Chondrocyte (in vitro differentiated cells): Measurements from ENCODE around the gene DCXR. TPM values are rescaled to one million over a fixed set of nuclear protein-coding genes. Genes with fewer than 3 reads are reported as not detected.

Source experiments
- DNase-seq: peaks from one replicate; pipeline ENCODE4 v3.0.0; 2021; ENCODE audit warnings: mixed read lengths, low spot score
- H3K27ac Mint-ChIP-seq: one replicate; pipeline ENCODE4 v1.8.0; 2021; ENCODE audit warnings: mild to moderate bottlenecking, moderate library complexity, mixed read lengths; ENCODE audit not compliant: unreplicated experiment
- H3K27me3 Mint-ChIP-seq: 2 replicates; pipeline ENCODE4 v1.8.0; 2021; ENCODE audit warnings: low read depth, mixed read lengths
- H3K36me3 Mint-ChIP-seq: 2 replicates; pipeline ENCODE4 v1.8.0; 2021; ENCODE audit warnings: low read depth, mixed read lengths
- H3K4me1 Mint-ChIP-seq: 2 replicates; pipeline ENCODE4 v1.8.0; 2021; ENCODE audit warnings: low read depth, mild to moderate bottlenecking, mixed read lengths
- H3K4me3 Mint-ChIP-seq: one replicate; pipeline ENCODE4 v1.8.0; 2021; ENCODE audit warnings: mild to moderate bottlenecking, moderate library complexity, mixed read lengths; ENCODE audit not compliant: unreplicated experiment
- H3K9me3 Mint-ChIP-seq: 2 replicates; pipeline ENCODE4 v1.8.0; 2021; ENCODE audit warnings: low read depth, mixed read lengths
- CTCF ChIP-seq: fragments of 200-600 bp; sonication (generic); IDR thresholded peaks from 2 replicates; pipeline ENCODE4 v1.5.0; 2021; ENCODE audit warnings: antibody characterized with exemption, mild to moderate bottlenecking, moderate library complexity
- total RNA-seq: library from RNA; stranded (reverse); gene quantifications from 3 replicates; pipeline ENCODE4 v1.2.1, GENCODE V29; 2021

DCXR gene
- total RNA-seq, 1 donor from 2014 or later: 59.8 TPM

GRCh38 chr17:82053130-82053529 is 15.6 kb upstream of the DCXR start:
- H3K27ac Mint-ChIP-seq: no peak overlapping the region
- peak overlapping the region; percentile 86 for H3K4me3 Mint-ChIP-seq
- no peaks in the 10 kb centered on the region for H3K9me3 Mint-ChIP-seq
- peaks cover 1% of the 10 kb centered on the region for H3K36me3 Mint-ChIP-seq
- no peak for TF ChIP-seq CTCF
- H3K4me1 Mint-ChIP-seq: peaks cover 17% of the 10 kb centered on the region
- DNase-seq: no peak
- H3K27me3 Mint-ChIP-seq: no peaks in the 10 kb centered on the region

DNA sequence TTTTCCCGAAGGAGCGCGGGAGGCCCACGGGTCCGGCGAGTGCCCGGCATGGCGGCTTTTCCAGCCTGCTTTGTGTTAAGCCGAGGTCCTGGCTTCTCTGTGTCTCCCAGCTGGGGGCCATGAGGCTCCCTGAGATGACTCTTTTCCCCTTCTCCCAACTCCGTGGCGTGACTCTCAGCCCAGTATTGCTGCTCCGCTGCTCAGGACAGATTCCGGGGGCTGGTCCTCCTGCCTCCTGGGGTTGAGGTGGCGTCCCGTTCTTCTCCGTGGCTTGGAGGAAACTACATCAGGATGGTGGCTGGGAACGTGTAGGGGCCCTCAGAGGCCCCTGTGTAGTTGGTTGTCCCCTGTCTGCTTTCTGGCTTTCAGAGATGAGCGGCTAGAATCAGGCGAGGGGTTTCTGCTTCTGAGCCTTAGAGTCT is 15.2 kb upstream of the DCXR start:
- DNase-seq: no peak
- peak overlapping the region; percentile 86 for H3K4me3 Mint-ChIP-seq

DNA sequence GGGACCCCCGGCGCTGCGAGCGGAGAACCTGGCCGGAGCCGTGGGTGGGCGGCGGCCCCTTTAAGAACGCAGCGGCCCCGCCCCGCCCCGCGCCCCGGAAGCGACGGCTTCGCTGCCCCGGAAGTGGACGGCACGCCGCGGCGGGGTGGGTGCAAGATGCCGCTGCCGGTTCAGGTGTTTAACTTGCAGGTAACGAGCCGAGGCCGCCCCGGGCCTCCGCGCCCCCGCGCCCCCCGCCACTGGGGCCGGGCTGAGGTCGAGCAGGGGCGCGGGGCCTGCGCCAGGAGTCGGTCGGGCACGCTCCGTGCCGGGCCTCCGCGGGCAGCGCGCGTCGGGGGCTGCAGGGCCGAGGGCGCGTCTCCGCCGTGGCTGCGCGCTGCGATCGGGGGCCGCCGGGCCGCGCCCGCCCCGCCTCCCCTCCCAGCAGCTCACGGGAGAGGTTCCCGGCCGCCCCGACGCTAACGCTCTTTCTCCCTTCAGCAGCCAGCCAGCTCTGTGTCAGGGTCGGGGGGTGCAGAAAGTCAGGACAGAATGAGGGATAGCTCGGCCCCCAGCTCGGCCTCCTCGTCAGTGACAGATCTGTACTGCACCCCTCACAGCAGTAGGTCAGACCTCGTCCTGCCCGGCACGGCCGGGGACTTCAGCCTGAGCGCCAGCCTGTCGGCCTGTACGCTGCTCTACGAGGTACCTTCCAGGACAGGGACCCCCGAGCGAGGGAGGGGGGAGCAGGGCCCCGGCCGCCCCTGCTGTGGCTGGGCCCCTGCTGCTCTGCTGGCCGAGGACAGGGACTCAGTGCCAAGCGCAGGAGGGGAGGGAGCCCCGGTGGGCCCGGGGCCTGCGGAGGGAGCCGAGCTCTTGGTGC is 14.5 kb upstream of the DCXR start, which contains the start of the genes GPS1 and RFNG:
TSS of gene GPS1 (plus strand) at position 123 of the 862 bp plus-strand sequence. CDS start at position 157, 34 bp downstream.
TSS of gene RFNG (minus strand) at position 36 of the 862 bp plus-strand sequence. CDS start 45 bp downstream, outside the sequence.
- H3K4me3 Mint-ChIP-seq: peak within 1 kb of the TSS; percentile 86
- peaks cover 8% of the 10 kb centered on the region for H3K36me3 Mint-ChIP-seq
- no peak for TF ChIP-seq CTCF
- peaks cover 17% of the 10 kb centered on the region for H3K4me1 Mint-ChIP-seq
- H3K9me3 Mint-ChIP-seq: no peaks in the 10 kb centered on the region
- no peaks in the 10 kb centered on the region for H3K27me3 Mint-ChIP-seq
- H3K27ac Mint-ChIP-seq: peak within 1 kb of the TSS; percentile 80
- no peak for DNase-seq

More for the DNA sequence above, 15.2 kb upstream of the DCXR start:
- Mint-ChIP-seq H3K9me3 (no peaks in the 10 kb centered on the region), H3K4me1 (peaks cover 17% of the 10 kb centered on the region), H3K27me3 (no peaks in the 10 kb centered on the region), H3K36me3 (peaks cover 1% of the 10 kb centered on the region), H3K27ac (no peak overlapping the region)
- no peak for TF ChIP-seq CTCF

GRCh38 chr17:82050761-82051641 is 13.5 kb upstream of the DCXR start:
- TF ChIP-seq CTCF: no peak
- Mint-ChIP-seq H3K4me3 (peak overlapping the region; percentile 86), H3K27ac (peak overlapping the region; percentile 80), H3K4me1 (peaks cover 17% of the 10 kb centered on the region), H3K36me3 (peaks cover 10% of the 10 kb centered on the region), H3K27me3 (no peaks in the 10 kb centered on the region), H3K9me3 (no peaks in the 10 kb centered on the region)
- no peak for DNase-seq
